HG03159 (cell line): ENCODE measurements around the gene SPDYE2.
"Not testable (repeated sequence)": the region's sequence is repeated elsewhere in the genome, so short reads cannot be mapped to it uniquely, and the experiment has no call there.

ENCODE experiments used
- ATAC-seq: cut with Tn5 transposase; IDR thresholded peaks from one replicate; pipeline ENCODE4 v1.9.1; 2021; ENCODE audit warnings: mild to moderate bottlenecking, moderate library complexity; ENCODE audit not compliant: unreplicated experiment

SPDYE2 gene

DNA sequence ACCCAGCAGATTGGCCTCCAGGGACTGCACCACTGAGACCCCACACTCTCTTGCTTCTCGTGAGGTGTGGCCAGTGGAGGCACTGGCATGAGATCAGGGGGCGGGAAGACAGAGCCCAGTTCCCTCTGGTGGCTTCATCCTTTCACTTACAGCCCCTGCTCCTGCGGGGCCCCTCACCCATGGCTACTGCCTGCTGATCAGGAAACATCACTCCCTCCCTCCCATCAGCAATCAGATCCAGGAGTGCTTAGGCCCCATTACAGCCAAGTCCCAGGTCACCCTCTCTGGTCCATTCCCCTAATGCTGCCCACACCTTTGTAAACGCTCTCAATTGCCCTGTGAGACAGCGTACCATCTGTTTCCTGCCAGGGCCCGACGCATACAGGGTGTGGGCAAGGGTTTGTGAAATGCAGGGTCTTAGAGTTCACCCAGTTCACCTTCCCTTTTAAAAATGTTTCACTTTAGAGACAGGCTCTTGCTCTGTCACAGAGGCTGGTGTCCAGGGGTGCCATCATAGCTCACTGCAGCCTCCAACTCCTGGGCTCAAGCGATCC lies 15.9 kb upstream of the SPDYE2 start:
- ATAC-seq, result not testable (repeated sequence)

- not testable (repeated sequence) for ATAC-seq
These were observed 10.4 kb upstream of the SPDYE2 start for GRCh38 chr7:102540604-102541003.

GRCh38 chr7:102542083-102542482 lies 8.9 kb upstream of the SPDYE2 start:
- not testable (repeated sequence) for ATAC-seq

GRCh38 chr7:102542771-102543170 lies 8.3 kb upstream of the SPDYE2 start:
- not testable (repeated sequence) for ATAC-seq

- not testable (repeated sequence) for ATAC-seq
These were observed 7.4 kb upstream of the SPDYE2 start, which contains the start of gene UPK3BL2 for GRCh38 chr7:102543596-102543995. TSS of gene UPK3BL2 (minus strand) at chr7:102543696. CDS start at chr7:102543636, 60 bp downstream.

- ATAC-seq, result not testable (repeated sequence)
These were observed 6.7 kb upstream of the SPDYE2 start for GRCh38 chr7:102544372-102544771.

DNA sequence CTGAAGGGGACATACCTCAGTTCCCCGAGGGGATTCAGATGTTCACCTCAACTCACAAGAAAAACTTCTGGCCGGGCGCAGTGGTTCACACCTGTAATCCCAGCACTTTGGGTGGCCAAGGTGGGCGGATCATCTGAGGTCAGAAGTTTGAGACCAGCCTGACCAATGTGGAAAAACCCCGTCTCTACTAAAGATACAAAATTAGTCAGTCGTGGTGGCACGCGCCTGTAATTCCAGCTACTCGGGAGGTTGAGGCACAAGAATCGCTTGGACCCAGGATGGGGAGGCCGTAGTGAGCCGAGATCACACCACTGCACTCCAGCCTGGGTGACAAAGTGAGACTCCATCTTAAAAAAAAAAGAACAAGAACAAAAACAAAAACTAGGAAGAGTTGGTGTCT lies 5.7 kb upstream of the SPDYE2 start:
- ATAC-seq, result not testable (repeated sequence)

GRCh38 chr7:102546353-102546752 lies 4.7 kb upstream of the SPDYE2 start:
- ATAC-seq, result peak; percentile 88

DNA sequence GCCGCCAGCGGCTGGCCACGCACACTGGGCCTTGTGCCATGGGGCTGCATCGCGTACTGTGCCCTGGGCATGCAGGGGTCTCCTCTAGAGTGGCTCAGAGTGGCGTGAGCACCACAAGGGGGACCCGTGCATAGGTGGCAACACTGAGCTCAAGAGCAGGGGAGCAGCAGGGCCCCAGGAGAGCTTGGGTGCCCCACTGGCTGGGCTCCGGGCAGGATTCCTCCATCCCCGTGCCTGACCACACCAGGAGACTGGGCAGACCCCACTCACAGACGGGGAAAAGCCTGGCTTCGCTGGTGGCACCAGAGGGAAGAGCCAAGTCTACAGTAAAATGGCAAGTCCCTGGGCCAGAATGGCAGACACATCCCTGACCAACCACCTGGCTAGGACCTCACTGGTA lies 17.6 kb downstream of the SPDYE2 start:
- not testable (repeated sequence) for ATAC-seq

- ATAC-seq, result peak; percentile 93
These were observed 21.5 kb downstream of the SPDYE2 start, which contains the start of gene POLR2J3 for GRCh38 chr7:102572261-102573239. TSS of gene POLR2J3 (minus strand) at chr7:102572583. CDS start at chr7:102572521, 62 bp downstream.

- not testable (repeated sequence) for ATAC-seq
These were observed 23.6 kb downstream of the SPDYE2 start for GRCh38 chr7:102574607-102575006.

GRCh38 chr7:102576363-102576762 lies 25.3 kb downstream of the SPDYE2 start:
- not testable (repeated sequence) for ATAC-seq

- ATAC-seq, result not testable (repeated sequence)
These were observed 26.6 kb downstream of the SPDYE2 start for GRCh38 chr7:102577315-102578240.

DNA sequence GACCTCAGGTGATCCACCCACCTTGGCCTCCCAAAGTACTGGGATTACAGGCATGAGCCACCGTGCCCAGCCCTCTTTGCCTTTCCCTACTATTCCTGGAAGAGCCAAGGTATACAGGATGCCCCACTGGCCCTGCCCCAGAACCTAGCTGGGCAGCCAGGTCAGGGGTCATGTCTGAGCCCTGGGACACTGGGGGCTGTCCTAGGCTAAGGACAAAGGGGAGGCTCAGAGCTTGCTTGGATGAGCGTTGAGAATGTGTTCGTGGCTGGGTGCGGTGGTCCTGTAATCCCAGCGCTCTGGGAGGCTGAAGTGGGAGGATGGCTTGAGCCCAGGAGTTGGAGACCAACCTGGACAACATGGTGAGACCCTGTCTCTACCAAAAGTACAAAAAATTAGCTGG lies 27.5 kb downstream of the SPDYE2 start:
- ATAC-seq, result not testable (repeated sequence)

DNA sequence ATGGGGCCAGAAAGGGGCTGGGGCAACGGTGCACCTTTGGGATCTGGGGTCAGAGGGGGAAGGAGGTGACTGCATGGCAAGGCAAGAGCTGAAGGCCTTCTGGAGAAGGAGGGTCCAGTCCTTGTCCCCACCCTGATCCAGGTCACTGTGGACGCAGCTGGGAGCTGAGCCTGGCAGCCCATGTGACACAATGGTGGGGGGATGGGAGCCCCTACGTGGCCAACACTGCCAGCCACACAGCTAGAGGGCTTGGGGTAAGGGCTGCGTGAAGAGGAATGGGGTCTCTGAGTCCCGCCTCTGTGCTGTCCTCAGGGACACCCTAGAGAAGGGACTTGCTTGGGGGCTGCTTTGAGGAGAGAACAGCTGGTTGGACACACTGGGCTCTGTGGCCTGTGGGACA lies 30.7 kb downstream of the SPDYE2 start:
- ATAC-seq, result not testable (repeated sequence)

DNA sequence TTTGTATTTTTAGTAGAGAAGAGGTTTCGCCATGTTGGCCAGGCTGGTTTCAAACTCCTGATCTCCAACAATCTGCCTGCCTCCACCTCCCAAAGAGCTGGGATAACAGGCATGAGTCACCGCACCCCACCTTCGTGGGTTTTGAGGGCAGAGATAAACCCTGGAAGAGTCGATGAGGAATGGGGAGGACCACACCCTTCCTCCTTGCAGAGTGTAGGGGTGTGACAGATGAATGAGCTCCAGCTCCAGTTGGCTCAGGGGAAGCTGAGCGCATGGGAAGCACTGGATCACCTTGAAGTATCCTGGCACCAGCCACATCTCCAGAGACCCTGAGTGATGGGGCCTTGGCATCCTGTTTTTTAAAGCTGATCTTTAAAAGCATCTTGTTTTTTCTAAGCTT lies 32.5 kb downstream of the SPDYE2 start:
- not testable (repeated sequence) for ATAC-seq

DNA sequence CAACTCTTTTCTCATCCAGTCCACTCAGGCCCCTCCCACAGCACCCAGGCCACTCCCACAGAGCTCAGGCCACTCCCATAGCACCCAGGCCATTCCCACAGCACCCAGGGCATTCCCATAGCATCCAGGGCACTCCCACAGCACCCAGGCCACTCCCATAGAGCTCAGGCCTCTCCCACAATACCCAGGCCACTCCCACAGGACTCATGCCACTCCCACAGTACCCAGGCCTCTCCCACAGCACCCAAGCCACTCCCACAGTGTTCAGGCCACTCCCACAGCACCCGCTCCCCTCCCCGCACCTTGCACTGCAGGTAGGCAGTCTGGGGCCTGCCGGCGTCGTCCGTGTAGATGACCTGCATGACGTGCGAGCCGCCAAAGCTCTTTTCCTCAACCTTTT lies 38.8 kb downstream of the SPDYE2 start:
- peak; percentile 50 for ATAC-seq

DNA sequence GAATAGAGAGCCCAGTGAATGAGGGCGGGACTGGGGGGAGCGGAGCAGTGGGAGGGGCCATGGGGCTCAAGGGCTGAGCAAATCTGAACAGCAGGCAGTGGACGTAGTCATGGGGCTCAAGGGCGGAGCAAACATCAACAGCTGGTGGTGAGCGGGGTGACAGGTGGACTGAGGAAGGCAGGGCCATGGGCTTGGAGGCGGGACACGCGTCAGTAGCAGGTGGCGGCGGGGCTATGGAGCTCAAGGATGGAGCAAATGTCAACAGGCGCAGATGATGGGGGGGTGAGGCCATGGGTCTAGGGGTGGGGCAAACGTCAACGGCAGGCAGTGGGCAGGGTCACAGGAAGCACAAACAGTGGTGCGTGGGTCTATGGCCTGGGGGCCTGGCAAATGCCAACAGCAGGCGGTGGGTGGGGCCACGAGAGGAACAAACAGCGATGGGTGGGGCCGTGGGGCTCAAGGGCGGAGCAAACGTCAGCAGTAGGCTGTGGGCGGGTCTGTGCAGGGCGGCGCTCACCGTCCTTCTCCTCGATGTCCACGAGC lies 41.5 kb downstream of the SPDYE2 start:
- peak; percentile 45 for ATAC-seq

DNA sequence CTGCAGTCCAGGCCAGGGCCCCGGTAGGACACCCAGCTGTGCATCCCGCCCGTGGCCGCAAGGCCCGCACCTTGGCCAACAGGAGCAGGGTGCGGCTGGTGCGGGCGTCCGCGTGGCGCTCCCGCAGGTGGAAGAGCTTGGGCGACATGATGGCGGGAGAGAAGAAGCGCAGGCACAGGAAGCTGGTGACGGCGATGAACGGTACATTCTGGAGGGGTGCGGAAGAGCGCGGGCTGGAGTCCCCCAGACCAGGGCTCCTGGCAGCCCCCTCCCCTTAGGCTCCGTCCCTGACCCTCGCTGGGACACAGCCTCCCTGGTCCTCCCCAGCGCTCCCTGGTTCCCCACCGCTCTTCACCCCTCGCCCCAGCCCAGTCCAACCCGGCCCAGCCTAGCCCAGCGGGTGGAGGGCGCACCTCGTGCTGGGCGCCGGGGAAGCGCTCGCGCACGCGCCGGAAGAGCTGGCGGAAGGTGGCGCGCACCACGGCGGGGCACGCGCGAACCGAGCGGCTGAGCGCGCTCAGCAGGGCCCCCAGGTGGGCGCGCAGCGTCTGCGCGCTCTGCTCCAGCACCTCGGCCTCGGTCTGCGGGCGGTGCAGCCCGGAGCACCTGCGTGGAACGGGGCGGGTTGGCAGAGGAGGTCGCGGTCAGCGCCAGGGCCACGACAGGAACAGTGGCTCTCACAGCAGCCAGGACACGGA lies 42.8 kb downstream of the SPDYE2 start:
- ATAC-seq, result peak; percentile 66

DNA sequence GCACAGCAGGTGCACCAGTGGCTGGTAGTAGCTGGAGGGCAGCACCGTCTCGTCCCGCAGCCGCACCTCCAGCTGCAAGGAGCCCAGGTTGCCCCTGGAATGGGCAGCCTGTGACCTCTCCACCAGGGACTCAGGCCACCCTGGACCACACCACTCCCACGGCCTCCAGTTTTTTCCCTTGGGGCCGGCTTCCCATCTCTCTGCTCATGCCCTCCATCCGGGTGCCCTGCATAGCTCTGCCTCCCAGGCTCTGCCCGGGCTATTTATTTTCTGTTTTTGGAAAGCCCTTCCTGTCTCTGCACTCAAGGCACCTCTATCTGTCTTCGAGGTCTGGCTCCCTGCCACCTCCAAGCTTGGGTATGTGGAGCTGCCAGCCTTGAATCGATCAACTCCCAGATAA lies 45.0 kb downstream of the SPDYE2 start:
- not testable (repeated sequence) for ATAC-seq
